Cardiac muscle cell (in vitro differentiated cells and primary cell): ENCODE measurements around the gene ACOX3. TPM values are rescaled to one million over a fixed set of nuclear protein-coding genes. Genes with fewer than 3 reads are reported as not detected.

Experiments
- DNase-seq, 2 donors: peaks; one replicate each; pipeline versions ENCODE4 v3.0.0 to v3.0.0-alpha.2; 2010 to 2017; ENCODE audit warnings: low read depth in 1 of 2, low spot score in 1 of 2
- H3K27ac ChIP-seq: fragments of 200-600 bp; sonication (generic); 2 replicates; pipeline ENCODE4 v1.5.1; 2016
- H3K27me3 ChIP-seq: fragments of 200-600 bp; sonication (generic); 2 replicates; pipeline ENCODE4 v1.6.0; 2016; ENCODE audit warnings: control low read depth
- H3K36me3 ChIP-seq: fragments of 200-600 bp; sonication (generic); 2 replicates; pipeline ENCODE4 v1.5.1; 2016; ENCODE audit warnings: control low read depth
- H3K4me1 ChIP-seq: fragments of 200-600 bp; sonication (generic); 2 replicates; pipeline ENCODE4 v1.8.1; 2017; ENCODE audit warnings: low read depth, mild to moderate bottlenecking, mixed run types
- H3K4me3 ChIP-seq: fragments of 200-600 bp; sonication (generic); 2 replicates; pipeline ENCODE4 v1.5.1; 2016; ENCODE audit warnings: mild to moderate bottlenecking
- H3K9me3 ChIP-seq: fragments of 200-600 bp; sonication (generic); 2 replicates; pipeline ENCODE4 v1.5.1; 2017; ENCODE audit warnings: low read depth, mild to moderate bottlenecking, control low read depth
- polyA plus RNA-seq: library from polyadenylated mRNA; unstranded; fragments of >200 nt; fragmentation: Nextera tagmentation; extraction: Ambion mirVana; gene quantifications from 2 replicates; pipeline ENCODE4 v1.2.1, GENCODE V29; 2016
- total RNA-seq: library from RNA; depleted of rRNA; stranded (reverse); fragments of >200 nt; gene quantifications from 2 replicates; pipeline ENCODE4 v1.2.3, GENCODE V29; 2016
- TF ChIP-seq, protein P1 (sequence below): IDR thresholded peaks from 2 replicates; pipeline ENCODE4 v1.5.1; 2012; ENCODE audit warnings: low read depth, mild to moderate bottlenecking, low read length

ACOX3 gene
- total and polyA plus RNA-seq, 2 experiments from 2014 or later = 19.1 to 38.7 TPM

DNA sequence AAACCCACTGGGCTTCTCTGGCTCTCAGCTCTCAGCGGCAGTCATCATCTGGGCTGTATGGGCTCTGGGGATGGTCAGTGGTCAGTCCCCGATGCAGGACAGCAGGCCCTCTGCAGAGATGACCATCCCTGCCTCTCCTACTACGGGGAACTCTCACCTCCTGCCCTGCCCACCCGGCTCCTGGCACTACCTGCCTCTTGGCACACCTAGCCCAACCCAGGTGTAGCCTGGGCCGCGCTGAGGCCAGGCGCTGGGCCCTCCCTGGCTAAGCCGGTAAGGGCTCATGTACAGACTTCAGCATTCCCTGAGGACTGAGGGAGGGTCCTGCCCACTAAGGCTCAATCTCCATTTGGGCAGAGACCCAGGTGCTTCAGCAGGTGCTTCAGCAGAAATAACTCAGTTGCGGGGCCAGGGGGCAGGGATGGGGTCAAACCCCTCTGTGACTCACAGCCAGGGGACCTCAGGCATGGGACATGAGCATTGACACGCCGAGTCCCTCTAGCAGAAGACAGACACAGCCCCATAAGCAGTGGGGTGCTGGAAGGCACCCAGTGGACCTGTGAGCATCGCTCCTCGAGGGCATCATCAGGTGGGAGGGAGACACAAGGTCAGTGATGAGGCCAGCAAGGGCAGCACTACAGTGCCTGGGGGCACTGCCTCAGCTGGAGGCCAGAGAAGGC lies 71.0 kb downstream of the ACOX3 start:
- no peaks in the 10 kb centered on the region for H3K4me1 ChIP-seq
- no peaks in the 10 kb centered on the region for H3K9me3 ChIP-seq
- TF ChIP-seq, protein P1, sequence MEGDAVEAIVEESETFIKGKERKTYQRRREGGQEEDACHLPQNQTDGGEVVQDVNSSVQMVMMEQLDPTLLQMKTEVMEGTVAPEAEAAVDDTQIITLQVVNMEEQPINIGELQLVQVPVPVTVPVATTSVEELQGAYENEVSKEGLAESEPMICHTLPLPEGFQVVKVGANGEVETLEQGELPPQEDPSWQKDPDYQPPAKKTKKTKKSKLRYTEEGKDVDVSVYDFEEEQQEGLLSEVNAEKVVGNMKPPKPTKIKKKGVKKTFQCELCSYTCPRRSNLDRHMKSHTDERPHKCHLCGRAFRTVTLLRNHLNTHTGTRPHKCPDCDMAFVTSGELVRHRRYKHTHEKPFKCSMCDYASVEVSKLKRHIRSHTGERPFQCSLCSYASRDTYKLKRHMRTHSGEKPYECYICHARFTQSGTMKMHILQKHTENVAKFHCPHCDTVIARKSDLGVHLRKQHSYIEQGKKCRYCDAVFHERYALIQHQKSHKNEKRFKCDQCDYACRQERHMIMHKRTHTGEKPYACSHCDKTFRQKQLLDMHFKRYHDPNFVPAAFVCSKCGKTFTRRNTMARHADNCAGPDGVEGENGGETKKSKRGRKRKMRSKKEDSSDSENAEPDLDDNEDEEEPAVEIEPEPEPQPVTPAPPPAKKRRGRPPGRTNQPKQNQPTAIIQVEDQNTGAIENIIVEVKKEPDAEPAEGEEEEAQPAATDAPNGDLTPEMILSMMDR = no peak
- no peak overlapping the region for H3K27ac ChIP-seq
- no peak for DNase-seq
- no peaks in the 10 kb centered on the region for H3K27me3 ChIP-seq
- no peaks in the 10 kb centered on the region for H3K36me3 ChIP-seq
- no peak overlapping the region for H3K4me3 ChIP-seq

DNA sequence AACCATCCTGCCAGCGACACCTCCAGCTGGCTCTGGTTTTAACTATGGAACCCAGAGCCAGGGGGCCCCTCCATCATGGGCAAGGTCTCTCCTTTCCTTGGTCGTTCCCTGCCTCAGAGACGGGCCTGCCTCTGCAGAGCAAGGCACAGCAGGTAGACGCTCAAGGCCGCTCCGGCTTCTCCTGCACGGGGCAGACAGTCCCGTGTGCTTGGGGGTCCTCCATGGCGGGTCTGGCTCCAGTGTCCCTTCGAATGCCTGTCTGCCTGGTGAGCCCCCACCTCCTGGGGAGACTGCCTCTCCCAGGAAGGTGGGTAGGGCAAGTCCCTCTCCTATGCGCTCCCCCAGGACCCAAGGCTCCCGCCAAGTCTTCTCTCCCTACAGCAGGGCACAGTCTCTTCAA lies 71.5 kb downstream of the ACOX3 start:
- TF ChIP-seq, protein P1 = no peak
- H3K9me3 ChIP-seq = no peaks in the 10 kb centered on the region
- no peak overlapping the region for H3K4me3 ChIP-seq
- no peak for DNase-seq
- H3K27ac ChIP-seq = no peak overlapping the region
- H3K27me3 ChIP-seq = no peaks in the 10 kb centered on the region
- H3K4me1 ChIP-seq = no peaks in the 10 kb centered on the region
- no peaks in the 10 kb centered on the region for H3K36me3 ChIP-seq

DNA sequence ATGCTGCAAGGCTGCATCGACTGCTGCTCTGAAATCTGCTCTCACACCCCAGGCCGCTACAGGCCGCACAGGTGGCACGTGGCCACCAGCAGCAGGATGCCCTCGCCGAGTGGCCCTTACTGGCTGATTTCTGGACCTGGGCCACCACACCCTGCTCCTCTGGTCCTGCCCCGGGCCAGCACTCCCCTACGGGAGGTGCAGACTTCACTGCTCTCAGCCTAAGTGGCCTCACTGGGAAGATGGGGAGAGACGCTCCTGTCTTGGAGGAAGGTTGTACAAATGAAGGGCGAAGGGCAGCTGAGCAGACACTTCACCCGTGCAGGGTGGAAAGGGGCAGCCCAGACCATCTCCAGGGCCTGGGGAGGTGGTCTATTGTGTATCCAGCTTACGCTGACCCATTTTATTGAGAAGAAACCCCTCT lies 72.5 kb downstream of the ACOX3 start:
- TF ChIP-seq, protein P1 = no peak

DNA sequence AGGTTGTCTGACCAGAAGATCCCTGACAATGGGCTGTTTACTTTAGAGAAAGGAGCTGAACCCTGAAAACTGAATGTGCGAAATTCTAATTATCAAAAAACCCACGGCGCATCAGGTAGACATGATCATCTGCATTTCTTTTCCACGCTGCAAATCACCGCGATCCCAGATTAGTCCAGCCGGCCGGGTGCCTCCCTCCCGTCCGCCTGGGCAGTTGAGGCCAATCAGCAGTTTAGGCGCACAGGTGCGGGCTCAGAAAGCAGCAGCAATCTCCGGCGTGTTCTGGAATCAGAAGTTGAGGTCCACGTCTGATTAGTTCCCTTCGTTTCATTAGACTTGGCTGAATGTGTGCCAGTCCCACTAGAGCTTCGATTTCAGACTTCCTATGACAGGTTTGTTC lies 73.9 kb downstream of the ACOX3 start:
- Histone ChIP-seq H3K36me3 (no peaks in the 10 kb centered on the region), H3K9me3 (no peaks in the 10 kb centered on the region), H3K4me1 (no peaks in the 10 kb centered on the region), H3K4me3 (no peak overlapping the region), H3K27me3 (no peaks in the 10 kb centered on the region), H3K27ac (no peak overlapping the region)
- TF ChIP-seq, protein P1 = no peak
- no peak for DNase-seq

More for the DNA sequence above, 72.5 kb downstream of the ACOX3 start:
- no peaks in the 10 kb centered on the region for H3K9me3 ChIP-seq
- no peak overlapping the region for H3K4me3 ChIP-seq
- H3K27ac ChIP-seq = no peak overlapping the region
- DNase-seq = no peak
- no peaks in the 10 kb centered on the region for H3K36me3 ChIP-seq
- no peaks in the 10 kb centered on the region for H3K4me1 ChIP-seq
- no peaks in the 10 kb centered on the region for H3K27me3 ChIP-seq

DNA sequence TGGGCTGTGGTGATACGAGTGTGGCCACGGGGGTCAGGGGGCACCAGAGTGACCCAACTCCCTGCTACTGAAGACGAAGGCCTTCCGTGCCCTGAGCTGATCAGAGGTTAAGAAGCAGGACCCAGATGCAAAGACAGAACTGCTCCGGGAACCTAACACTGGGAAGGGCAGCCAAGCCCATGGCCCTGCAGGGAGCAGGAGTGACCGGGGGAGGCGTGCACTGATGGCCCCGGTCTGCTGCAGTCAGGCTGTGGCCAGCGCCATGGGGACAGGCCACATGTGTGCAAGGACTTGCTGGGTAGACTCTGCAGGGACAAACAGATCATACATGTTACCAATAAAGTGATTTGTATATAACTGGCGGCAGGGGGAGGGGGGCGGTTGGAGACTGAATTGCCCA lies 74.6 kb downstream of the ACOX3 start:
- TF ChIP-seq, protein P1 = no peak
- H3K27ac ChIP-seq = no peak overlapping the region
- H3K9me3 ChIP-seq = no peaks in the 10 kb centered on the region
- no peak for DNase-seq
- no peaks in the 10 kb centered on the region for H3K36me3 ChIP-seq
- no peaks in the 10 kb centered on the region for H3K4me1 ChIP-seq
- no peak overlapping the region for H3K4me3 ChIP-seq
- H3K27me3 ChIP-seq = no peaks in the 10 kb centered on the region

DNA sequence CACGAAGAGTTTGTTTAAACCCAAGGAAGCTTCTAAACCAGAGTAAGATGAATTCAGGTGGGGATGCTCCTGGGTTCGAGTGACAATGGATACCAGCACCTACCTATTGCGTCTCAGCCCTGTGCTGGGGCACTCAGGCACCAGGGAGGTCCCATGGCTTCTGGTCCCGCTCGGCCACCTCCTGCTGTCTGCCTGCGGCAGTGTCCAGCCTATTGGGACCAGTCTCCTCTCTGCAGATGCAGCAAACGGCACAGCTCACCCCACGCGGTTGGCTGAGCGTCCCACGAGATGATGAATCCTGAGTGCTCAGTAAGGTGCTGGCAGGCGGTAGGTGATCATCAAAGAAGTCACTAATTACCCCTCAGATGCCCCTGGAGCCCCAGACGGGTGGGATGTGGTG lies 75.2 kb downstream of the ACOX3 start:
- H3K4me1 ChIP-seq = no peaks in the 10 kb centered on the region
- TF ChIP-seq, protein P1 = no peak
- no peak overlapping the region for H3K27ac ChIP-seq
- no peaks in the 10 kb centered on the region for H3K27me3 ChIP-seq
- no peak for DNase-seq
- no peaks in the 10 kb centered on the region for H3K9me3 ChIP-seq
- no peak overlapping the region for H3K4me3 ChIP-seq
- H3K36me3 ChIP-seq = no peaks in the 10 kb centered on the region
